Omental fat pad (tissue), 4 donors: ENCODE results near the gene PCDHGB5. TPM values are rescaled to one million over a fixed set of nuclear protein-coding genes. Genes with fewer than 3 reads are reported as not detected.
A peak's percentile ranks its signal among the peaks of the same experiment; 100 is the strongest.
"Not testable (repeated sequence)": the region's sequence is repeated elsewhere in the genome, so short reads cannot be mapped to it uniquely, and the experiment has no call there.

ENCODE experiments used
- ATAC-seq: fragments of 150-250 bp; one replicate; pipeline ENCODE4 v1.9.1; 2016; ENCODE audit warnings: mild to moderate bottlenecking, moderate library complexity; ENCODE audit not compliant: low FRiP score
- DNase-seq: peaks from one replicate; pipeline ENCODE4 v3.0.0-alpha.2; 2019; ENCODE audit warnings: low spot score
- CTCF ChIP-seq, 3 donors: fragments of 450-650 bp; IDR thresholded peaks; one replicate each; pipeline ENCODE4 v1.5.1; 2016 to 2017; ENCODE audit warnings: antibody characterized with exemption in 3 of 3, mild to moderate bottlenecking in 3 of 3, moderate library complexity in 2 of 3
- total RNA-seq, 4 donors: library from RNA; depleted of rRNA; stranded (reverse); fragments of >200 nt; gene quantifications; one replicate each; pipeline ENCODE4 v1.1.0, GENCODE V29; 2016

Gene PCDHGB5
- total RNA-seq, 4 donors from 2014 or later: 6.5 to 18.8 (median 8.9) TPM

DNA sequence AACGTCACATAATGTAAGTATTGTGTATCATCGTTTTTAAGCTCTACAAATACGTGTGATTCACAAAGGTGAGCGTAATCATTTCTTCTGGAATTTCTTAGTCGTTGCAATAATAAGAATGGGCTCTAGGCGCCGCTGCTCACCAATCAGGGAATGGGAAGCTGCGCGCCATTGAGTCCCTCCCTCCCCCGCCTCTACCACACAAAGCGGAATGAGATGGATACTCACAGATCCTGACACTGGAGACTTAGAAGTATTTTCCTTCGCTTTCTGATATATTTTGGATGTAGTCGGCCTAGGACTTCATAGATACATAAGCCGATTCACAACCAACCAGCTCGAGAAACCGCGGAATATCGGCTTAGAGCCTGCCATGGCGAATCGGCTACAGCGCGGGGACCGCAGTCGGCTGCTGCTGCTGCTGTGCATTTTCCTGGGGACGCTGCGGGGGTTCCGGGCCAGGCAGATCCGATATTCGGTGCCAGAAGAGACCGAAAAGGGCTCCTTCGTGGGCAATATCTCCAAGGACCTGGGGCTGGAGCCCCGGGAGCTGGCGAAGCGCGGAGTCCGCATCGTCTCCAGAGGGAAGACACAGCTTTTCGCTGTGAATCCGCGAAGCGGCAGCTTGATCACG lies 23.2 kb downstream of the PCDHGB5 start, which contains the start of gene PCDHGA11:
Gene PCDHGA11, plus strand, starts transcription at position 197 of the 634 bp plus-strand sequence. Its CDS starts 177 bp downstream, at position 374.
- no peak for DNase-seq
- TF ChIP-seq CTCF (IDR thresholded peaks at IDR 0.05): no peak
- no peak for ATAC-seq

GRCh38 chr5:141421489-141421855 lies 23.7 kb downstream of the PCDHGB5 start:
- ATAC-seq: no peak
- DNase-seq: no peak
- no peak for TF ChIP-seq CTCF (IDR thresholded peaks at IDR 0.05)

GRCh38 chr5:141422742-141423291 lies 25.1 kb downstream of the PCDHGB5 start:
- DNase-seq: no peak
- ATAC-seq: no peak
- TF ChIP-seq CTCF (IDR thresholded peaks at IDR 0.05): no peak

GRCh38 chr5:141427783-141428426 lies 30.2 kb downstream of the PCDHGB5 start:
- no peak for ATAC-seq
- no peak for TF ChIP-seq CTCF (IDR thresholded peaks at IDR 0.05)
- no peak for DNase-seq

DNA sequence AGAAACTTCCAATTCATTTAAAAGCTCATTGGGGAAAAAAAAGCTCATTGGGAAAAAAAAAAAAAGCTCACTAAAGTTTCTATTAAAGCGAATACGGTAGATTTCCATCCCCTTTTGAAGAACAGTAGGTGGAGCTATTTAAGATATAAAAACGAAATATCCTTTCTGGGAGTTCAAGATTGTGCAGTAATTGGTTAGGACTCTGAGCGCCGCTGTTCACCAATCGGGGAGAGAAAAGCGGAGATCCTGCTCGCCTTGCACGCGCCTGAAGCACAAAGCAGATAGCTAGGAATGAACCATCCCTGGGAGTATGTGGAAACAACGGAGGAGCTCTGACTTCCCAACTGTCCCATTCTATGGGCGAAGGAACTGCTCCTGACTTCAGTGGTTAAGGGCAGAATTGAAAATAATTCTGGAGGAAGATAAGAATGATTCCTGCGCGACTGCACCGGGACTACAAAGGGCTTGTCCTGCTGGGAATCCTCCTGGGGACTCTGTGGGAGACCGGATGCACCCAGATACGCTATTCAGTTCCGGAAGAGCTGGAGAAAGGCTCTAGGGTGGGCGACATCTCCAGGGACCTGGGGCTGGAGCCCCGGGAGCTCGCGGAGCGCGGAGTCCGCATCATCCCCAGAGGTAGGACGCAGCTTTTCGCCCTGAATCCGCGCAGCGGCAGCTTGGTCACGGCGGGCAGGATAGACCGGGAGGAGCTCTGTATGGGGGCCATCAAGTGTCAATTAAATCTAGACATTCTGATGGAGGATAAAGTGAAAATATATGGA lies 32.8 kb downstream of the PCDHGB5 start, which contains the start of gene PCDHGA12:
Gene PCDHGA12, plus strand, starts transcription at position 176 of the 782 bp plus-strand sequence. Its CDS starts 253 bp downstream, at position 429.
- TF ChIP-seq CTCF (IDR thresholded peaks at IDR 0.05): no peak
- peak; percentile 83 for ATAC-seq
- DNase-seq: no peak

- TF ChIP-seq CTCF (IDR thresholded peaks at IDR 0.05): no peak
- DNase-seq: no peak
- peak; percentile 51 for ATAC-seq
Measured at GRCh38 chr5:141431286-141431685, 33.5 kb downstream of the PCDHGB5 start.

GRCh38 chr5:141432308-141432707 lies 34.6 kb downstream of the PCDHGB5 start:
- DNase-seq, ATAC-seq: not testable (repeated sequence)

GRCh38 chr5:141432726-141433125 lies 35.0 kb downstream of the PCDHGB5 start:
- ATAC-seq, DNase-seq: not testable (repeated sequence)
